ENCODE measurements around the gene TM9SF3. TPM values are rescaled to one million over a fixed set of nuclear protein-coding genes. Genes with fewer than 3 reads are reported as not detected.

TM9SF3 gene
- total RNA-seq, 6 experiments from 2014 or later, result 195 to 235 (median 208) TPM

- H3K27ac Mint-ChIP-seq, result no peak overlapping the region
- TF ChIP-seq, protein P1, sequence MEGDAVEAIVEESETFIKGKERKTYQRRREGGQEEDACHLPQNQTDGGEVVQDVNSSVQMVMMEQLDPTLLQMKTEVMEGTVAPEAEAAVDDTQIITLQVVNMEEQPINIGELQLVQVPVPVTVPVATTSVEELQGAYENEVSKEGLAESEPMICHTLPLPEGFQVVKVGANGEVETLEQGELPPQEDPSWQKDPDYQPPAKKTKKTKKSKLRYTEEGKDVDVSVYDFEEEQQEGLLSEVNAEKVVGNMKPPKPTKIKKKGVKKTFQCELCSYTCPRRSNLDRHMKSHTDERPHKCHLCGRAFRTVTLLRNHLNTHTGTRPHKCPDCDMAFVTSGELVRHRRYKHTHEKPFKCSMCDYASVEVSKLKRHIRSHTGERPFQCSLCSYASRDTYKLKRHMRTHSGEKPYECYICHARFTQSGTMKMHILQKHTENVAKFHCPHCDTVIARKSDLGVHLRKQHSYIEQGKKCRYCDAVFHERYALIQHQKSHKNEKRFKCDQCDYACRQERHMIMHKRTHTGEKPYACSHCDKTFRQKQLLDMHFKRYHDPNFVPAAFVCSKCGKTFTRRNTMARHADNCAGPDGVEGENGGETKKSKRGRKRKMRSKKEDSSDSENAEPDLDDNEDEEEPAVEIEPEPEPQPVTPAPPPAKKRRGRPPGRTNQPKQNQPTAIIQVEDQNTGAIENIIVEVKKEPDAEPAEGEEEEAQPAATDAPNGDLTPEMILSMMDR (IDR thresholded peaks at IDR 0.05), result no peak
- H3K36me3 Mint-ChIP-seq (ENCODE audit: low read depth), result no peaks in the 10 kb centered on the region
- H3K9me3 Mint-ChIP-seq, result no peaks in the 10 kb centered on the region
- no peaks in the 10 kb centered on the region; the same call in 1 of the 2 replicates for H3K27me3 Mint-ChIP-seq (ENCODE audit: insufficient read depth)
- no peak overlapping the region for H3K4me3 Mint-ChIP-seq
- DNase-seq, result no peak
- H3K4me1 Mint-ChIP-seq (ENCODE audit: low read depth), result peaks cover 42% of the 10 kb centered on the region
Measured at GRCh38 chr10:96609510-96609909, 22.7 kb upstream of the TM9SF3 start.

- Mint-ChIP-seq H3K4me3 (no peak overlapping the region), H3K36me3 (ENCODE audit: low read depth) (no peaks in the 10 kb centered on the region), H3K27me3 (ENCODE audit: insufficient read depth) (no peaks in the 10 kb centered on the region; the same call in 1 of the 2 replicates), H3K27ac (no peak overlapping the region), H3K4me1 (ENCODE audit: low read depth) (peaks cover 35% of the 10 kb centered on the region), H3K9me3 (no peaks in the 10 kb centered on the region)
- TF ChIP-seq, protein P1 (IDR thresholded peaks at IDR 0.05), result no peak
- DNase-seq, result no peak
Measured at GRCh38 chr10:96608805-96609204, 22.0 kb upstream of the TM9SF3 start.

GRCh38 chr10:96608262-96608661 lies 21.4 kb upstream of the TM9SF3 start:
- Mint-ChIP-seq H3K36me3 (ENCODE audit: low read depth) (no peaks in the 10 kb centered on the region), H3K4me3 (no peak overlapping the region), H3K9me3 (no peaks in the 10 kb centered on the region), H3K27ac (no peak overlapping the region), H3K4me1 (ENCODE audit: low read depth) (peaks cover 30% of the 10 kb centered on the region), H3K27me3 (ENCODE audit: insufficient read depth) (no peaks in the 10 kb centered on the region; the same call in 1 of the 2 replicates)
- TF ChIP-seq, protein P1 (IDR thresholded peaks at IDR 0.05), result no peak
- no peak for DNase-seq

DNA sequence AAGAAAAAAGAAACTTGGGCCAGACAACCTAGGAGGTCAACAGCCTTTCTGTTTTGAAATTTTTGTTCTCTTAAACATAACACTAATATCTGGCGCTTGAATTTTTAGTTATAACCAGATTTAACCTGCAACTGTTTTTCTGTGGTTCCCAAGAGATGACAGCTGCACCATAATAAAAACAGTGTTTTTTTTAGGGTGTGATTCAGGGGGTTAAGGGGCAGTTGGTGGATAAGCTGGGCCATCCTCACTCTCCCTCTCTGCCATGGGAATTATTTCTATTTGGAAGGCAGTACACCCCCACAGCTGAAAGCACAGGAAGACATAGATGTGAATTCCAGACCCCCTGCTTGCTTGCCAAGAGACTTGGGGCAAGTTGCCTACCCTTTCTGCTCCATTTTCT lies 20.1 kb upstream of the TM9SF3 start:
- no peak for DNase-seq
- H3K4me1 Mint-ChIP-seq (ENCODE audit: low read depth), result peaks cover 30% of the 10 kb centered on the region
- H3K36me3 Mint-ChIP-seq (ENCODE audit: low read depth), result no peaks in the 10 kb centered on the region
- H3K4me3 Mint-ChIP-seq, result no peak overlapping the region
- TF ChIP-seq, protein P1 (IDR thresholded peaks at IDR 0.05), result no peak
- H3K27me3 Mint-ChIP-seq (ENCODE audit: insufficient read depth), result no peaks in the 10 kb centered on the region; the same call in 1 of the 2 replicates
- H3K27ac Mint-ChIP-seq, result no peak overlapping the region; the same call in 1 of the 2 replicates
- no peaks in the 10 kb centered on the region for H3K9me3 Mint-ChIP-seq

GRCh38 chr10:96606216-96606615 lies 19.4 kb upstream of the TM9SF3 start:
- no peaks in the 10 kb centered on the region for H3K9me3 Mint-ChIP-seq
- no peaks in the 10 kb centered on the region; the same call in 1 of the 2 replicates for H3K27me3 Mint-ChIP-seq (ENCODE audit: insufficient read depth)
- peak overlapping the region; percentile 78 for H3K27ac Mint-ChIP-seq
- peak overlapping the region; percentile 39 for H3K4me3 Mint-ChIP-seq
- TF ChIP-seq, protein P1 (IDR thresholded peaks at IDR 0.05), result no peak
- peaks cover 30% of the 10 kb centered on the region for H3K4me1 Mint-ChIP-seq (ENCODE audit: low read depth)
- DNase-seq, result peak; percentile 57
- no peaks in the 10 kb centered on the region for H3K36me3 Mint-ChIP-seq (ENCODE audit: low read depth)

DNA sequence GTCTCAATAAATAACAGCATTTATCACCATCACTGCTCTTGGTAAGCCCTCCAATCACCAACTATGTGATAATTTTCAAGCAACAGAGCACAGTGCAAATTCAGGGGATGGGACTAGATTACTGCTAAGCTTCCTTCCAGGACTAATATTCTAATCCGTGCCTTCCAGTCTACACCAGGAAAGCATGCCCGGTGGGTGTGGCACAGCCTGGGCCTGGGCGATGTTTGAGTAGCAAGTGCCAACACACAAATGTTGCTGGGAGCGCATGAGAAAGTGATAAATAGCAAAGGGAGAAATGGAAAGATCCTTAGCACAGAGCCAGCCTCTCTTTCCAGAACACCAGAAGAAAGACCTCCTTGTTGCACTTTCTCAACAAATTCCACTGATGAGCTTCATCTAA lies 13.5 kb upstream of the TM9SF3 start:
- Mint-ChIP-seq H3K4me1 (ENCODE audit: low read depth) (peaks cover 2% of the 10 kb centered on the region), H3K27me3 (ENCODE audit: insufficient read depth) (peaks cover 8% of the 10 kb centered on the region), H3K9me3 (peaks cover 6% of the 10 kb centered on the region; the same call in 1 of the 2 replicates), H3K36me3 (ENCODE audit: low read depth) (no peaks in the 10 kb centered on the region), H3K27ac (no peak overlapping the region), H3K4me3 (no peak overlapping the region)
- TF ChIP-seq, protein P1 (IDR thresholded peaks at IDR 0.05), result no peak
- DNase-seq, result no peak

Data from HFFc6 (cell line).